ENCODE results near the gene PRCD.
"Not testable (repeated sequence)": the region's sequence is repeated elsewhere in the genome, so short reads cannot be mapped to it uniquely, and the experiment has no call there.

PRCD gene

GRCh38 chr17:76525513-76525833, 14.4 kb upstream of the PRCD start:
- H3K4me3 ChIP-seq (ENCODE audit: low read depth, low read length): not testable (repeated sequence)

DNA sequence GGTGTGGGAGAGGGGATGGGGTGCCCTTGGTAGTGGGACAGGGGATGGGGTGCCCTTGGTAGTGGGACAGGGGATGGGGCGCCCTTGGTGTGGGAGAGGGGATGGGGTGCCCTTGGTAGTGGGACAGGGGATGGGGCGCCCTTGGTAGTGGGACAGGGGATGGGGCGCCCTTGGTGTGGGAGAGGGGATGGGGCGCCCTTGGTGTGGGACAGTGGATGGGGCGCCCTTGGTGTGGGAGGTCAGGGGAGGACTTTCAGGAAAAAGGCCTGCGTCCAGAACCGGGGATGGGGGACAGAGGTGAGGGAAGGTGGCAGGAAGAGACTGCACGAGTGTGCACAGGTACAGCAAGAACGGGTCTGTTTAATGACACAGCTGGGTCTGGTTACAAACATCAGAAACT, 12.8 kb upstream of the PRCD start:
- not testable (repeated sequence) for H3K4me3 ChIP-seq (ENCODE audit: low read depth, low read length)

DNA sequence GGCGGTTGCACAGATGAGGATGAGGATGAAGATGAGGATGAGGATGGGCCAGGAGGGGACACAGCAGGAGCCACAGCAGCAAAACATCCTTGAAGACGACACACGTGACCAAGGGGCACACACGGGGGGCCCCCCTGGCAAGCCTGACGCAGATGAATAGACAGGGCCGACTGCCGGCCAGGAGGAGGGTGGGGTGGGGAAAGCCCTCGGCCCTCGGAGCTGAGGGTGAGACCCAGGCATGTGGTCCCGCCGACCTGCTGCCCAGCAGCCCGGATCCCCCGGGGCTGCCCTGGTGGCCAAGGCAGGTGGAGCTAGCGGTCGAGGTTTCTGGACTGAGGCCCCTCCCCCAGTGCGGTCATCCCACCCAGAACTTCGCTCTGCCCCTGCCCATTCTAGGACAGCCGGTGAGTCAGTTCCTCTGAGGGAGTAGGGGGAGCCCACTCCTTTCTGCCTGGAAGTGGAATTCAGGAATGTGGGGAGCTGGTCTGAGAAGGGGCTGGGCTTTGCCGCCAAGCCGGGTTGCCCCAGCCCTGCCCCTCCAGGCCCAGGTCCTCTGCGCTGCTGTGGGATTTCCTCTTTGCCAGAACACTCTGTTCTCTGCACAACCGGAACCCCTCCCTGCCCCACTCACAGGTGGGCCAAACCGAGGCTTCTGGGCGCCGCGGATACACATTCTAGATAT, 12.3 kb upstream of the PRCD start:
- no peak overlapping the region for H3K4me3 ChIP-seq (ENCODE audit: low read depth, low read length)

- no peak overlapping the region for H3K4me3 ChIP-seq (ENCODE audit: low read depth, low read length)
Measured at GRCh38 chr17:76528156-76528527, 11.7 kb upstream of the PRCD start.

GRCh38 chr17:76528528-76529223, 11.2 kb upstream of the PRCD start:
- H3K4me3 ChIP-seq (ENCODE audit: low read depth, low read length): no peak overlapping the region

DNA sequence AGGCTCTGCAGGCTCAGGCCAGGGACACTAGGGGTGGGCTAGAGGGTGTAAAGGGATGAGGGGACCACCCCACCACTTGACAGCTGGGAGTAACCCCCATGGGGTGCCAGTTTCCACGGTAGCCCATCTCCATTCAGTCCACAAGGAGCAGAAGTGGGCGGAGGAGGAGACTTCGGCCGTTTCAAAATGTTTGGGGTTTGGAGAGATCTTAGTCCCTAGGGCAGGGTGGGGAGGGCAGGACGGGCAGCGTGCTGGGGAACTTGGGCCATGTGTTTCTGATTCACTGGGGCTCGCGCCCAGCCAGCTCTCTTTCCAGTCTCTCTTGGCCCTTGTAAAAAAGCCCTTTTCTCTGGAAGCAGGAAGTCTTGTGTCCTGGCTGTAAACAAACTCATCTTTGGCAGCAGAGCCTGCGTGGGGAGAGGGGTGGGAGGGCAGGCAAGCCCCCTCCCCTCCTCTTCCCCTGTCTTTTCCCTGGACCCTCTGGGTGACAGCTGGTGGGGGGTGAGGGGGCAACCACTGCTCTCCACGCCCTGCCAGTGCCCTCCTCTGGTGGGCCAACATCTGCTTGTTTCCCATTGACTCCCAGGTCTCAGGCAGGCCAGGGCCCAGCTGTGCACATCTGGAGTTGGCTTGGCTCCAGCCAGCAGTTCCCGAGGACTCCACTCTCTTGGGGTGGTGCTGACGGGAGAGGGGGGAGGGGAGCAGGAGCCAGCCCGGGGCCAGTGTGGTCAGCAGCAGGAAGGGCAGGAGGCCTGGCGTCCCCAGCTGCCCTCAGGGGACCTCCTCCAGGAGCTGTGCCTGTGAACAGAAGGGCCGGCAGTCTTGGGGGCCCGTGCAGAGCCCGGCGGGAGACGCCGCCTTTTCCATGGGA, 10.4 kb upstream of the PRCD start:
- H3K4me3 ChIP-seq (ENCODE audit: low read depth, low read length): no peak overlapping the region

GRCh38 chr17:76530095-76530723, 9.6 kb upstream of the PRCD start:
- no peak overlapping the region for H3K4me3 ChIP-seq (ENCODE audit: low read depth, low read length)

- H3K4me3 ChIP-seq (ENCODE audit: low read depth, low read length): no peak overlapping the region
Measured at GRCh38 chr17:76530811-76531485, 8.9 kb upstream of the PRCD start.

DNA sequence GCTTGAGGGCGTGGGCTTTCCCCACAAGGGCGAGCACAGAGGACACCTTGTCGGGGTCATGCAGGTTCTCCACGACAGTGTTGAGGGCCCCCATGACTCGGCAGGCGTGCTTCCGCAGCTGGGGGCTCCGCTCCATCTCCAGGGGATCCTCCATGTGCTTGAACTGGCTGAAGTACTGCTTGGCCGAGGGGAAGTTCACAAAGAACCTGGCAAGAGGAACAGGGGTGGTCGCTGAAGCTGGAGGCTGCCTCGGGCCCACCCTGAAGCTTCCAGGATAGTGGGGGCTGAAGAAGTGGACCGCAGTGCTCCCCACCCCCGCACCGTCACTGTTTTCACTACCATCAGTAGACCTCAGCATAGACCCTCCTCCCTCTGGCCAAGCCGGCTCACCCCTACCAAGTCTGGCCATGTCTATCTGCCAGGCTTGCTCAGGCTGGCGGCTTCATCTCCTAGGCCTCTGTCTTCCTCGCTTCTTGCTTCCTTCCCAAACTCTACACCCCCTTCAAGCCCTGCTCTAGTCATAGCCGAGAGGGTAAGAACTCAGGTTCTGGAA, 8.3 kb upstream of the PRCD start:
- no peak overlapping the region for H3K4me3 ChIP-seq (ENCODE audit: low read depth, low read length)

DNA sequence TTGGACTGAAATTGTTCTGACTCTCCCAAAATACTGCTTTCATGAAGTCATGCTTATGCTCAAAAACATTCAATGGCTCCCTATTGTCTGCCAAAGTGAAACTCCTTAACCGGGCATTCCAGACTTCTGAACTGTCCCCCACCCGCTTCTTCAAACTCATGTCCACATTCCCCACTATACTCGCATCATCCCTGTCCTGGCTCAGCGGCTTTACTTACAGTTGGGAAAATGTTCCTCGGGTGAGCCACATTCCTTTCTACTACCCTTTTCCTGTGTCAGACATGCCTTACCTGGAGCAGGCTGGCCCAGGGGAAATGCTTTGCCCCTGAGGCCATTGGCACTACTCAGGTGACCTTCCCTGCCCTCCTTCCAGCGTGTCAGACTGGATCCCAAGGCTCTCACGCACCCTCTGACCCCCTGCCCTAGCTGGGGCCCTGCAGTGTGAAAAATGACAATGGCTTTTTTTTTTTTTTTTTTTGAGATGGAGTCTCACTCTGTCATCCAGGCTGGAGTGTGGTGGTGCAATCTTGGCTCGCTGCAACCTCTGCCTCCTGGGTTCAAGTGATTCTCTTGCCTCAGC, 7.7 kb upstream of the PRCD start:
- no peak overlapping the region for H3K4me3 ChIP-seq (ENCODE audit: low read depth, low read length)

GRCh38 chr17:76533640-76534359, 6.0 kb upstream of the PRCD start:
- H3K4me3 ChIP-seq (ENCODE audit: low read depth, low read length): not testable (repeated sequence)

- no peak overlapping the region for H3K4me3 ChIP-seq (ENCODE audit: low read depth, low read length)
Measured at GRCh38 chr17:76534831-76535732, 4.8 kb upstream of the PRCD start.

- no peak overlapping the region for H3K4me3 ChIP-seq (ENCODE audit: low read depth, low read length)
Measured at GRCh38 chr17:76535788-76536510, 3.9 kb upstream of the PRCD start.

- H3K4me3 ChIP-seq (ENCODE audit: low read depth, low read length): peak overlapping the region; percentile 27
Measured at GRCh38 chr17:76536511-76537287, 3.1 kb upstream of the PRCD start.

DNA sequence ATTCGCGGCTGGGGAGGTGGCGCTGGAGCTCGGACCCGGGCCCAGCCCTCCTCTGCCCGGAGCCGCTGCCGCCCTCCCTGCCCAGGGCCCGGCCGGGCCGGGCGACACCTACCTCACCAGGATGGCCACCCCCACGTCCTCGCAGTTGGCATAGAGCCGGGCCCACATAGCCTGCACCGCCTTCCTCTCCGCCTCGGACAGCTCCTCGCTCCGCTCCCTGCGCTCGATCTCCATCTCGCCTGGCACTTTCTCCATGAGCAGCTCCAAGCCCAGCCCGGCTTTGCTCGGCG, 2.6 kb upstream of the PRCD start:
- peak overlapping the region; percentile 27 for H3K4me3 ChIP-seq (ENCODE audit: low read depth, low read length)

DNA sequence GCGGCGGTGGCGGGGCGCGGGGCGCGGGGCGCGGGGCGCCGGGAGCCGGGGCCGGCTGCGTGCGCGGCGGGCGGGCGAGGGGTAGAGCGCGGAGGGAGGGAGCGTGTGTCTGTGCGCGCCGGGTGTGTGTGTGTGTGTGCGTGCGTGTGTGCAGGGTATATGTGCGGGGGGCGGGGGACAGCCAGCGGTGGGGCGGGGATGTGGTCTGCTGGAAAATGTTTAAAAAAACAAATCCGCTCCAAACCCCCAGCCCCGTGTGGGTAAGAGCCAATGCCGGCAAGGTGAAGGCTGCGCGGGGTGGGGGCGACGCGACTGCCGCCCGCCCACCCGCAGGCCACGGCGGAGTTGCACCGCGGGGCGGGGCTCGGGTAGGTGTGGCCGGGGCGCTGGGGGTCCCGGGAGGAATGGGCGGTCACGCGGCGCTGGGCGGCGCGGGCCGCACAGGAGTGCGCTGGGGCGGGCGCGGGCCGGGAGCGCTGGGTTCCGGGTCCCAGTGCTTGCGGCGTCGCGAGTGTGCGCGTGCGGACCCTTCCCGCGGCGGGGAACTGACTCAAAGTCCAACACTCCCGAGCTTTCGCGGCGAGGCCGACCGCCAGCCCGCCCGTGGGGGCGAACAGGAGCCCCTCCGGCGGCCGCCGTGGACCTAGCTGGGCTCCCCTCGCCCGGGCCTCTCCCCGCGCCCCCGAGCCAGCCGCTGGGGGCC, 2.1 kb upstream of the PRCD start, which contains the start of gene CYGB:
TSS of gene CYGB (minus strand) at position 132 of the 703 bp plus-strand sequence. CDS start 167 bp downstream, outside the sequence.
- H3K4me3 ChIP-seq (ENCODE audit: low read depth, low read length): peak within 1 kb of the TSS; percentile 37

Measured in iPS-11a (cell line).